Activated naive CD8-positive, alpha-beta T cell (primary cell): ENCODE measurements around the gene C14orf132.
A peak's percentile ranks its signal among the peaks of the same experiment; 100 is the strongest.

ENCODE experiments used
- H3K27ac Mint-ChIP-seq: one replicate; pipeline ENCODE4 v1.8.0; 2021; ENCODE audit warnings: mixed read lengths
- H3K27me3 Mint-ChIP-seq: one replicate; pipeline ENCODE4 v1.8.0; 2021; ENCODE audit warnings: mixed read lengths
- H3K36me3 Mint-ChIP-seq: one replicate; pipeline ENCODE4 v1.8.0; 2021; ENCODE audit warnings: mixed read lengths
- H3K4me1 Mint-ChIP-seq: one replicate; pipeline ENCODE4 v1.8.0; 2021; ENCODE audit warnings: low read depth, mixed read lengths
- H3K4me3 Mint-ChIP-seq: one replicate; pipeline ENCODE4 v1.8.0; 2021; ENCODE audit warnings: mild to moderate bottlenecking, mixed read lengths
- H3K9me3 Mint-ChIP-seq: one replicate; pipeline ENCODE4 v1.8.0; 2021; ENCODE audit warnings: low read depth, mixed read lengths

The C14orf132 gene

DNA sequence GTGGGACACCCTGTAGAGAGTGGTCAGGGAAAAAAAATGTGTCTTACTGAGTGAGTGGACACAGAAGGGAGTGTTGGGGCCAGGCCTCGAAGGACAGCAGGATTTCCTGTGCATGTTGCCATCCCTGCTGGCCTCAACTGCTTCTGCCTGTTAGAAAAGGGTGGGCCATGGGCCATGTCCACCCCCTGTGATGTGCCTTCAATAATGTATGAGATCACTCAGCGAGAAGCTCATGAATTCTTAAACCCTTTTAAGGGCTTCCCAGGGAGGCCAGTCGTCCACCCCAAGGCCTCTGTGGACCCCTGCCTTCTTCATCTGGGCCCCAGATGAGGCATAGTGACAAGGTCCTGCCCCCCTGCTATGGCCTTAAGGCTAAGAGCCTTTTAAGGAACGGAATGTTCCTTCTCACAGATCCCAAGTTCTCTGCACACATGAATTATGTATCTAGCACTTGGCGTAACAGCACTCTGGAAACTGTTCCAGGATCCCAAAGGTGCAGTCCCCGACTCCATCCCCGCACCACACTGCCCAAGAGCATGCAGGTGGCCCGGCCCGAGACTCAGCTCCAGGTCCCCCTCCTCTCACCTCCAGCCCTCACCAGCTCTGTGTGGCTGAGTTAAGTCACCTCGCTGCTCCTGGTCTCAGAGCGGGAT, 8.9 kb upstream of the C14orf132 start:
- Mint-ChIP-seq H3K27me3 (peaks cover 2% of the 10 kb centered on the region), H3K36me3 (no peaks in the 10 kb centered on the region), H3K4me1 (peaks cover 15% of the 10 kb centered on the region), H3K9me3 (no peaks in the 10 kb centered on the region), H3K27ac (no peak overlapping the region), H3K4me3 (no peak overlapping the region)

DNA sequence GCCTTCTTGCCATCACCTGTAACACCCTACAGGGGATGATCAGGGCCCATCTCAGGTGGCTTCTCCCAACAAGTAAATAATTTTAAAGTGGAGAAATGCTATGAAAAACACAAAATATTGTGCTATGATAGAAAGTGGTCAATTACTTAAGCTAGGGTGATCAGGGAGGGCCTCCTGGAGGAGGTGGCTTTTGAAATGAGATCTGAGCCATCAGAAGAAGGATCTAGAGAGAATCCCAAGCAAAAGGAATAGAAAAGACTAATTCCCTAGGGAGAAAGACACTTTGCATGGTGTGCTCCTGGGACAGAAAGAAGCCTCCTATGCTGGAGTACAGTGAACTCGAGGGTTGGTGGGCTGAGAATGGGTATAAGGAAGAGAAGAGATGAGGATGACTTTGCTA, 7.5 kb upstream of the C14orf132 start:
- Mint-ChIP-seq H3K27ac (no peak overlapping the region), H3K4me3 (no peak overlapping the region), H3K4me1 (peaks cover 14% of the 10 kb centered on the region), H3K27me3 (peaks cover 2% of the 10 kb centered on the region), H3K9me3 (no peaks in the 10 kb centered on the region), H3K36me3 (no peaks in the 10 kb centered on the region)

- Mint-ChIP-seq H3K9me3 (no peaks in the 10 kb centered on the region), H3K36me3 (no peaks in the 10 kb centered on the region), H3K27ac (no peak overlapping the region), H3K27me3 (peaks cover 2% of the 10 kb centered on the region), H3K4me1 (peaks cover 18% of the 10 kb centered on the region), H3K4me3 (no peak overlapping the region)
Observed at GRCh38 chr14:96035456-96035855, 3.7 kb upstream of the C14orf132 start.

- Mint-ChIP-seq H3K4me1 (peaks cover 20% of the 10 kb centered on the region), H3K9me3 (no peaks in the 10 kb centered on the region), H3K27me3 (peaks cover 21% of the 10 kb centered on the region), H3K36me3 (no peaks in the 10 kb centered on the region), H3K27ac (no peak overlapping the region), H3K4me3 (peak overlapping the region; percentile 70)
Observed at GRCh38 chr14:96037891-96038557, 1.1 kb upstream of the C14orf132 start.

DNA sequence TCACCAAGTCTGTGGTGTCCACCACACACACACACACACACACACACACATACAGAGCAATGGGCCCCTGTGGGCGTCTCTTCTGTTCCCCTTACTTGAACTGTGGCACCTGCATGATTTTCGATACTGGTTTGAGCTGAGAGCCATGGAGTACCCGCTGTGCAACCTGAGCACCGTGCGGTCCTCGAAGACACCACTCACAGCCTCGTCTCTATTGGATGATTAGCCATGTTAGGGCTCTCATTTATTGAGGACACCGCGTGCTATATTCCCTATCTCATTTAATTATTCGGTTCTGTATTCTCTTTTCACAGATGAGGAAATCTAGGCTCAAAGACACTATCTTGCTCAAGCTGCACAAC, 623 bp upstream of the C14orf132 start:
- Mint-ChIP-seq H3K36me3 (no peaks in the 10 kb centered on the region), H3K9me3 (no peaks in the 10 kb centered on the region), H3K27ac (no peak overlapping the region), H3K4me1 (peaks cover 20% of the 10 kb centered on the region), H3K4me3 (peak overlapping the region; percentile 70), H3K27me3 (peaks cover 23% of the 10 kb centered on the region)

DNA sequence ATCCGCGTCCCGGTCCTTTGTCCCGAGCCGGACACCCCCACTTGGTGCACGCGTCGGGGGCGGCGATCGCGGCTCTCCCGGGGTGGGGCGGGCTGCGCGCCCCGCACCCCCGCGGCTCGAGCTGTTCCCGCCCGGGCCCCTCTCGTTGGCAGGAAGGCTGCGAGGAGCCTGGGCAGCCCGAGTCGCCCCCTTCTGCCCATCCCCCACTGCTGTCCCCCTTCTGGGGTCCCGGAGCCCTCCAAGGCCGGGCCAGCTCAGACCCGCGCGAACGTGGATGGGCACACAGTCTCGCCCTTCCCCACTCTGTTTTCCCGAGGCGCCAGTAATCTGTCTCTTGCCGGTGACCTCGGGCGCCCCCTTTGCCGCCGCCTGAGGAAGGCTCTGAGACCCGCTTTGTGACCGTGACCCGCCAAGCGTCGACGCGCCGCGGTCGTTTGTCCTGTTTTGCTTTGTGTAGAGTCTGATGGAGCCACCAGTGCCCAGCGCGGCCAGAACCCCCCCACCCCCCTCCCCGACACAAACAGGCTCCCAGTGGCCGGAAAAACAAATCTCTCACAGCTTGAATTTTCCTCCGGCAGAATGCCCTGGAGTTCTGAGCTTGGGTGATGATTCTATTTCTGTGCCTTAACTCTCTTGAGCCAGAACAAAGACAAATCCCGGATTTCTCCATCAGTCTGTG, 610 bp downstream of the C14orf132 start:
- Mint-ChIP-seq H3K27me3 (peaks cover 24% of the 10 kb centered on the region), H3K4me1 (peaks cover 20% of the 10 kb centered on the region), H3K4me3 (peak overlapping the region; percentile 82), H3K27ac (no peak overlapping the region), H3K36me3 (no peaks in the 10 kb centered on the region), H3K9me3 (no peaks in the 10 kb centered on the region)

DNA sequence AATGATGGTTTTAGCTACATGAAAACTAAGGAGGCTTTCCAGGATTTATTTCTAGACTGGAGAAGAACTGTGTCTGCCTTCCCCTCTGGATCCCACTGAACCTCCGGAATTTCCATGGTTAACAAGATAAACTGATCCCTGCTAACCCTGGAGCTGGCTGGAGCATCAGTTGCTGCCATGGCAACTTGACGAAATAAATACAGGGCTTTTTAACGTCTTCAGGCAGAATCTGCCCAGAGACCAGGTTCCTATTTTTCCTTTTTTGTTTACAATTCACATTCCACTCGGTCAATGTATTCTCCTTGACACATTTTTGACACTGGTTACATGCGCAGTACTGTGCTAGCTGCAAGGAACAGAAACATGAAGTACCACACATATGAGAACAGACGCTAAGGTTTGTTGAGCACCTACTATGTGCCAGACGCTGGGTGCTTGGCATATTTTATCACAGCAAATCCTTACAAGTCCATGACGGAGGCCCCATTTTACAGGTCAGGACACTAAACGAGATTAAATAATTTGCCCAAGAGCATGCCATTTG, 1.7 kb downstream of the C14orf132 start:
- H3K9me3 Mint-ChIP-seq = no peaks in the 10 kb centered on the region
- H3K27ac Mint-ChIP-seq = no peak overlapping the region
- peaks cover 20% of the 10 kb centered on the region for H3K4me1 Mint-ChIP-seq
- H3K36me3 Mint-ChIP-seq = peaks cover 4% of the 10 kb centered on the region
- H3K4me3 Mint-ChIP-seq = peak overlapping the region; percentile 82
- peaks cover 29% of the 10 kb centered on the region for H3K27me3 Mint-ChIP-seq

DNA sequence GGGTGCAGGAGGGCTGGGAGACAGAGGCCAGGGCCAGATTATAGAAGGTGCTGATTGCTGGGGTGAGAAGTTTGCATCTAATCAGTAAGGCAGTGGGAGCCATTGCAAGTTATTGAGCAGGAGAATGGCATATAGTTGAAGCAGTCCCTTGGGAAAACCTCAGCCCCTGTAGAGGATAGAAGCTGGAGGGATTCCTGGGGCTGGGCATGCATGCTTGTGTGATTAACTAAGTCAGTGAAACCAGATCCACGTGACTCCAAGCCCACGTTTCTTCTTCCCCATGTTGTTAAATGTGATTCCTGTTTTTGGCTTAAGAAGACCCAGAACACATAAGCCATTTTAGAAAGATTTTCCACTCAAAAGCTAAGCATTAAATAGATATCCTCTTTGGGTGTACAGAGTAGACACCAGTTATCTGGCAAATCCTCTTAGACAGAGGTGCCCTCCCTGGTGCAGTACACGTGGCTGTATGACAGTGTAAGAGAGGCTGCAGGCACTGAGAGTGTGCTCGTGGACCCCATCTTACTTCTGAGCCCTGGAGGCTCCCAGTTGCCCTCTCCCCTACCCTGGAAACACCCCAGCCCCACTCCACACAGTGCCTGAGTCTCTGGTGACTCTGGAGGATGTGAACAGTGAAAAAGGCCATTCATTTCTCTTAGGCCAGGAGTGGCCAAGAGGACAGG, 3.2 kb downstream of the C14orf132 start:
- no peak overlapping the region for H3K27ac Mint-ChIP-seq
- peaks cover 4% of the 10 kb centered on the region for H3K36me3 Mint-ChIP-seq
- H3K27me3 Mint-ChIP-seq = peaks cover 29% of the 10 kb centered on the region
- no peak overlapping the region for H3K4me3 Mint-ChIP-seq
- H3K9me3 Mint-ChIP-seq = no peaks in the 10 kb centered on the region
- H3K4me1 Mint-ChIP-seq = peaks cover 18% of the 10 kb centered on the region

DNA sequence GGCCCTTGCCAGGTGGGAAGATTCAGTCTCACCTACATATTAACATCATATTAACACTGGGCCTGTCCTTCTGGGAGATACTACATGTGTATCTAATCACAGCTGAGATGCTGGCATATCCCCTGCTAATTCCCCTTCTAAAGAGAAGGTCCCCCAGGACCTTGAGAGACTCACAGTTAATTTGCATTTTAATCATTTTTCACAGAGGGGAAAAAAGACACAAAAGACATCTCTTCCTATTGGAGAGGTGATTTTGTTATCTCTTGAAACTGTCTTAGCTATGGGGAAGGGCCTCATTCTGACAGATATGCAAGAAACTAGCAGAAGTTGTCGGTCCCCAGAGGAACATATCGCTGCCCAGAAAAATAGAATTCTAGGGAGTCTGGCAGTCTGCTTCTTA, 7.5 kb downstream of the C14orf132 start:
- no peak overlapping the region for H3K27ac Mint-ChIP-seq
- no peaks in the 10 kb centered on the region for H3K9me3 Mint-ChIP-seq
- peaks cover 4% of the 10 kb centered on the region for H3K36me3 Mint-ChIP-seq
- H3K4me3 Mint-ChIP-seq = no peak overlapping the region
- H3K27me3 Mint-ChIP-seq = peaks cover 19% of the 10 kb centered on the region
- H3K4me1 Mint-ChIP-seq = no peaks in the 10 kb centered on the region

GRCh38 chr14:96047101-96047500, 7.9 kb downstream of the C14orf132 start:
- no peaks in the 10 kb centered on the region for H3K4me1 Mint-ChIP-seq
- peaks cover 17% of the 10 kb centered on the region for H3K27me3 Mint-ChIP-seq
- no peaks in the 10 kb centered on the region for H3K9me3 Mint-ChIP-seq
- H3K27ac Mint-ChIP-seq = no peak overlapping the region
- H3K36me3 Mint-ChIP-seq = peaks cover 4% of the 10 kb centered on the region
- H3K4me3 Mint-ChIP-seq = no peak overlapping the region

GRCh38 chr14:96049932-96050331, 10.8 kb downstream of the C14orf132 start:
- Mint-ChIP-seq H3K36me3 (peaks cover 4% of the 10 kb centered on the region), H3K27ac (no peak overlapping the region), H3K27me3 (peaks cover 14% of the 10 kb centered on the region), H3K4me1 (no peaks in the 10 kb centered on the region), H3K4me3 (no peak overlapping the region), H3K9me3 (no peaks in the 10 kb centered on the region)

- H3K36me3 Mint-ChIP-seq = no peaks in the 10 kb centered on the region
- H3K4me3 Mint-ChIP-seq = no peak overlapping the region
- H3K4me1 Mint-ChIP-seq = no peaks in the 10 kb centered on the region
- H3K9me3 Mint-ChIP-seq = no peaks in the 10 kb centered on the region
- H3K27me3 Mint-ChIP-seq = peaks cover 11% of the 10 kb centered on the region
- H3K27ac Mint-ChIP-seq = no peak overlapping the region
Observed at GRCh38 chr14:96050482-96050881, 11.3 kb downstream of the C14orf132 start.

- Mint-ChIP-seq H3K27ac (no peak overlapping the region), H3K27me3 (peaks cover 11% of the 10 kb centered on the region), H3K36me3 (no peaks in the 10 kb centered on the region), H3K4me1 (no peaks in the 10 kb centered on the region), H3K9me3 (no peaks in the 10 kb centered on the region), H3K4me3 (no peak overlapping the region)
Observed at GRCh38 chr14:96051231-96051630, 12.1 kb downstream of the C14orf132 start.

DNA sequence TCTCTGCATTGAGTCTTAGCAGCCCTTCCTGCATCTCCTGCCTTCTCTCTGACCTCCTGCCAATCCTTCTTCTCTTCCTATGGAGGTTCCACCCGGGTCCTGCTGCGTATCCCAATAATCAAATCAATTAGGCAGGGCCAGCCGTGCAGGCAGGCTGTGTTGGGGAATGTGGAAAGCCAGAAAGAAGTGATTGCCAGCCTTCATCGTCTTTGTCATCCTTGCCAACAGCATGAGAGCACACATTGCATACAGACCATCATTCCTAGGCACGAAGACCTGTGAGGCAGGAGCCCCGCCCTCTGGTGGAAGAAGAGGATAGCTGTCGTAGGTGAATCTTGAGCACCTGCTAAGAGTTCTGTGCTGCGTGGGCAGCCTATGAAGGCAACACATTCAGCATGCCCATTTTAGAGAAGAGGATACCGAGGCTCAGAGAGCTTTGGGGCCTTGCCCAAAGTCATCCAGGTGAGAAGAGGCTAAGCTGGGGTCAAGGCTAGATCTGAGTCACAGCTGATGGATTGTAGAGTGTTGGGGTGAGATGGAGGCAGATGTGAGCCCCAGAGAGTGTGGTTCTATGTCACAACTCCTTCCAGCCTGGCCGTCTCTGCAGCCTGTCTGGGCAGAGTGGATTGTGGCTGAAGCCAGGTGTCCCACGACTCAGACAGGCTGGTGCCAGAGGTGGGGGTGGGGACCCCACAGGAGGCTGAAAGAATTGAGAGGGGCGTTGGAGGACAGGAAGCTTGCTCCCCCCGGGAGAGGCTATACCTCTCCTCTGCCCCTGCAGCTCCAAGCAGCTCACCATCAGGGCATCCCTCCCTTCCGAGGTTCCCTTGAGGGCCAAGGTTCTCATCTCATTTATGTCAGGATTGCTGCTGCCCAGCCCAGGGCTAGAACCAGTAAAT, 12.7 kb downstream of the C14orf132 start:
- Mint-ChIP-seq H3K4me1 (no peaks in the 10 kb centered on the region), H3K27ac (no peak overlapping the region), H3K27me3 (peaks cover 11% of the 10 kb centered on the region), H3K4me3 (no peak overlapping the region), H3K9me3 (no peaks in the 10 kb centered on the region), H3K36me3 (no peaks in the 10 kb centered on the region)
